A549 (cell line): Measurements from ENCODE around the gene STPG2.

Experiments
- ELK1 ChIP-seq: fragments of 150-350 bp; IDR thresholded peaks from 2 replicates; pipeline ENCODE4 v1.6.1; 2014; ENCODE audit warnings: low read depth, mild to moderate bottlenecking, low read length
- EP300 ChIP-seq, 2 experiments: fragments of >200 bp; sonication (Bioruptor Twin); formaldehyde crosslinking; IDR thresholded peaks; 2 replicates in 1 of 2; 3 replicates in 1 of 2; pipeline ENCODE4 v1.6.1; 2016 to 2017
- GATA3 ChIP-seq: IDR thresholded peaks from 2 replicates; pipeline ENCODE4 v1.6.1; 2012; ENCODE audit warnings: borderline replicate concordance
- TF ChIP-seq, protein P1 (sequence below): fragments of >200 bp; sonication (Bioruptor Twin); formaldehyde crosslinking; IDR thresholded peaks from 3 replicates; pipeline ENCODE4 v1.5.1; 2016
- TF ChIP-seq, protein P2 (sequence below): fragments of 250-450 bp; sonication (Bioruptor Pico); IDR thresholded peaks from 2 replicates; pipeline ENCODE4 v1.5.0; 2020; ENCODE audit warnings: low read depth, mild to moderate bottlenecking, moderate library complexity

- no peak for TF ChIP-seq GATA3
- TF ChIP-seq, protein P1, sequence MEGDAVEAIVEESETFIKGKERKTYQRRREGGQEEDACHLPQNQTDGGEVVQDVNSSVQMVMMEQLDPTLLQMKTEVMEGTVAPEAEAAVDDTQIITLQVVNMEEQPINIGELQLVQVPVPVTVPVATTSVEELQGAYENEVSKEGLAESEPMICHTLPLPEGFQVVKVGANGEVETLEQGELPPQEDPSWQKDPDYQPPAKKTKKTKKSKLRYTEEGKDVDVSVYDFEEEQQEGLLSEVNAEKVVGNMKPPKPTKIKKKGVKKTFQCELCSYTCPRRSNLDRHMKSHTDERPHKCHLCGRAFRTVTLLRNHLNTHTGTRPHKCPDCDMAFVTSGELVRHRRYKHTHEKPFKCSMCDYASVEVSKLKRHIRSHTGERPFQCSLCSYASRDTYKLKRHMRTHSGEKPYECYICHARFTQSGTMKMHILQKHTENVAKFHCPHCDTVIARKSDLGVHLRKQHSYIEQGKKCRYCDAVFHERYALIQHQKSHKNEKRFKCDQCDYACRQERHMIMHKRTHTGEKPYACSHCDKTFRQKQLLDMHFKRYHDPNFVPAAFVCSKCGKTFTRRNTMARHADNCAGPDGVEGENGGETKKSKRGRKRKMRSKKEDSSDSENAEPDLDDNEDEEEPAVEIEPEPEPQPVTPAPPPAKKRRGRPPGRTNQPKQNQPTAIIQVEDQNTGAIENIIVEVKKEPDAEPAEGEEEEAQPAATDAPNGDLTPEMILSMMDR: no peak
- no peak for TF ChIP-seq EP300 (IDR thresholded peaks at IDR 0.05)
- TF ChIP-seq ELK1: no peak
- TF ChIP-seq, protein P2, sequence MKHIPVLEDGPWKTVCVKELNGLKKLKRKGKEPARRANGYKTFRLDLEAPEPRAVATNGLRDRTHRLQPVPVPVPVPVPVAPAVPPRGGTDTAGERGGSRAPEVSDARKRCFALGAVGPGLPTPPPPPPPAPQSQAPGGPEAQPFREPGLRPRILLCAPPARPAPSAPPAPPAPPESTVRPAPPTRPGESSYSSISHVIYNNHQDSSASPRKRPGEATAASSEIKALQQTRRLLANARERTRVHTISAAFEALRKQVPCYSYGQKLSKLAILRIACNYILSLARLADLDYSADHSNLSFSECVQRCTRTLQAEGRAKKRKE: no peak
Measured at GRCh38 chr4:97786306-97786920, 356.9 kb downstream of the STPG2 start.
